Stomach (tissue), 9 donors: ENCODE results near the gene AMMECR1L. TPM values are rescaled to one million over a fixed set of nuclear protein-coding genes. Genes with fewer than 3 reads are reported as not detected.

Experiments
- DNase-seq, 2 donors: peaks; one replicate each; pipeline versions ENCODE4 v3.0.0 to v3.0.0-alpha.2; 2013 to 2019
- H3K27ac ChIP-seq, 5 donors: fragments of 200-600 bp in 4 of 5; sonication (generic) in 4 of 5; one replicate each; pipeline ENCODE4 v1.5.1; 2013 to 2019; ENCODE audit warnings: mild to moderate bottlenecking in 1 of 5, moderate library complexity in 1 of 5
- H3K27me3 ChIP-seq, 3 donors: fragments of 200-600 bp; sonication (generic); one replicate each; pipeline ENCODE4 v1.5.1; 2017 to 2019; ENCODE audit warnings: mixed run types in 1 of 3
- H3K36me3 ChIP-seq, 4 donors: fragments of 200-600 bp; sonication (generic); 1 replicate in 3 of 4; 2 replicates in 1 of 4; pipeline ENCODE4 v1.5.1; 2016 to 2019
- H3K4me1 ChIP-seq, 4 donors: fragments of 200-600 bp; sonication (generic); one replicate each; pipeline ENCODE4 v1.5.1; 2016 to 2019
- H3K4me3 ChIP-seq, 4 donors: fragments of 200-600 bp; sonication (generic) in 3 of 4; one replicate each; pipeline ENCODE4 v1.5.1; 2016 to 2019; ENCODE audit warnings: mild to moderate bottlenecking in 1 of 4
- H3K9me3 ChIP-seq, 4 donors: fragments of 200-600 bp; sonication (generic); one replicate each; pipeline ENCODE4 v1.5.1; 2016 to 2019
- EP300 ChIP-seq: sonication (generic); formaldehyde crosslinking; IDR thresholded peaks from one replicate; pipeline ENCODE4 v1.6.1; 2017; ENCODE audit warnings: antibody characterized with exemption
- POLR2A ChIP-seq, 4 donors: fragments of 450-650 bp; IDR thresholded peaks; one replicate each; pipeline ENCODE4 v1.6.1; 2016; ENCODE audit warnings: antibody characterized with exemption in 4 of 4, control low read depth in 2 of 4, mild to moderate bottlenecking in 1 of 4, moderate library complexity in 1 of 4
- POLR2AphosphoS5 ChIP-seq, 3 donors: sonication (generic); formaldehyde crosslinking; IDR thresholded peaks; one replicate each; pipeline ENCODE4 v1.6.1; 2016; ENCODE audit warnings: antibody characterized with exemption in 3 of 3
- WGBS, 5 donors: extraction: QIAGEN DNeasy Blood & Tissue Kit in 3 of 5; methylation state at CpG; one replicate each; pipeline versions ENCODE4 v1.1.5 to v1.1.7; 2013 to 2018; 5-methylcytosine and 5-hydroxymethylcytosine counted together
- intact Hi-C: fragments of 100-400 bp; cut with DNase I; formaldehyde crosslinking; loops from one replicate; pipeline ENCODE4 v1.15.1; 2023; ENCODE audit warnings: low total_unique reads
- polyA plus RNA-seq, 3 donors: library from polyadenylated mRNA; stranded (reverse); fragments of 200-250 nt; gene quantifications; one replicate each; pipeline ENCODE4 v1.2.3, GENCODE V29; 2013
- total RNA-seq, 5 donors: library from RNA; depleted of rRNA; stranded (reverse); fragments of >200 nt; gene quantifications; one replicate each; pipeline versions ENCODE4 v1.1.0 to v1.2.3, GENCODE V29; 2014 to 2016
- TF ChIP-seq, protein P1 (sequence below), 7 experiments: fragments of 450-650 bp in 4 of 7; fragments of 200-600 bp in 3 of 7; sonication (generic) in 3 of 7; IDR thresholded peaks; one replicate each; pipeline ENCODE4 v1.5.1; 2016 to 2019; ENCODE audit warnings: antibody characterized with exemption in 7 of 7, control low read depth in 2 of 7, mild to moderate bottlenecking in 1 of 7
- donor health status: healthy with polysubstance abuse.
- donor health status: Bipolar disorder and iron deficiency.
- donor health status: healthy.

The AMMECR1L gene
- total and polyA plus RNA-seq, 8 donors: 1.4 to 19.8 (median 6.6) TPM

DNA sequence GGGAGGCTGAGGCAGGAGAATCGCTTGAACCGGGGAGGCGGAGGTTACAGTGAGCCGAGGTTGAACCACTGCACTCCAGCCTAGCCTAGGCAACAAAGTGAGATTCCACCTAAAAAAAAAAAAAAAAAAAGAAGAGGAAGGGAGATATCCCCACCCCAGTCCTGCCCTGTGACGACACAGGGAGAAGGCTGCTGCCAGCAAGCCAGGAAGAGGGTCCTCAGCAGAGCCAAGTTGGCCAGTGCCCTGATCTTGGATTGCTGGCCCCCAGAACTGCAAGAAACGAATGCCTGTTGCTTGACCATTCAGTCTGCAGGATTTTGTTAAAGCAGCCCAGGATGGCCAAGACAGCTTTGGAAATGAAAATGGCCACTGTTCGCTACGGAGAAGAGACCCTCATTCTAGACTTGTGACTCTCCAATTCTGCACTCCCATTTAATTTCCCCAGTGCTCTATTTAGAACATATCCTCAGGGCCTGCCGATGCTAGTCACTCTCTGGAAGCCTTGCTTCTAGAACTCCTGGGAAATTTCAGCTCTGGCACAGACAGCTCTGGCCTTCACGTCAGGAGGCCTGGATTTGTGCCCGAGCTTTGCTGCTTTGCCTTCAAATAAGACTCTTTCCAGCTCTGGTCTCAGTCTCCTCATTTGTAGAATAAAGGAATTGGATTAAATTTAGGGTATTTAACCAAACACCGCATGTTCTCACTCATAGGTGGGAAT lies 15.7 kb upstream of the AMMECR1L start:
- peak in 1 of 2 donors; percentile 83 for DNase-seq
- TF ChIP-seq, protein P1, sequence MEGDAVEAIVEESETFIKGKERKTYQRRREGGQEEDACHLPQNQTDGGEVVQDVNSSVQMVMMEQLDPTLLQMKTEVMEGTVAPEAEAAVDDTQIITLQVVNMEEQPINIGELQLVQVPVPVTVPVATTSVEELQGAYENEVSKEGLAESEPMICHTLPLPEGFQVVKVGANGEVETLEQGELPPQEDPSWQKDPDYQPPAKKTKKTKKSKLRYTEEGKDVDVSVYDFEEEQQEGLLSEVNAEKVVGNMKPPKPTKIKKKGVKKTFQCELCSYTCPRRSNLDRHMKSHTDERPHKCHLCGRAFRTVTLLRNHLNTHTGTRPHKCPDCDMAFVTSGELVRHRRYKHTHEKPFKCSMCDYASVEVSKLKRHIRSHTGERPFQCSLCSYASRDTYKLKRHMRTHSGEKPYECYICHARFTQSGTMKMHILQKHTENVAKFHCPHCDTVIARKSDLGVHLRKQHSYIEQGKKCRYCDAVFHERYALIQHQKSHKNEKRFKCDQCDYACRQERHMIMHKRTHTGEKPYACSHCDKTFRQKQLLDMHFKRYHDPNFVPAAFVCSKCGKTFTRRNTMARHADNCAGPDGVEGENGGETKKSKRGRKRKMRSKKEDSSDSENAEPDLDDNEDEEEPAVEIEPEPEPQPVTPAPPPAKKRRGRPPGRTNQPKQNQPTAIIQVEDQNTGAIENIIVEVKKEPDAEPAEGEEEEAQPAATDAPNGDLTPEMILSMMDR (IDR thresholded peaks at IDR 0.05): no peak
- no peak for TF ChIP-seq EP300
- TF ChIP-seq POLR2AphosphoS5 (IDR thresholded peaks at IDR 0.05): peak in 1 of 3 donors; percentile 33
- no peak for TF ChIP-seq POLR2A (IDR thresholded peaks at IDR 0.05)
- WGBS, 5 donors: 76 to 84% (median 81%) methylated on average over 12 of the region's 12 CpGs
- no peaks in the 10 kb centered on the region for H3K9me3 ChIP-seq
- no peak overlapping the region for H3K4me3 ChIP-seq
- peak overlapping the region in 2 of 5 donors; percentile 52 to 81 for H3K27ac ChIP-seq
- intact Hi-C loops: no loop called here
- peaks cover 0 to 18% (median 4%) of the 10 kb centered on the region in 4 donors for H3K4me1 ChIP-seq
- H3K36me3 ChIP-seq: no peaks in the 10 kb centered on the region
- H3K27me3 ChIP-seq: no peaks in the 10 kb centered on the region

DNA sequence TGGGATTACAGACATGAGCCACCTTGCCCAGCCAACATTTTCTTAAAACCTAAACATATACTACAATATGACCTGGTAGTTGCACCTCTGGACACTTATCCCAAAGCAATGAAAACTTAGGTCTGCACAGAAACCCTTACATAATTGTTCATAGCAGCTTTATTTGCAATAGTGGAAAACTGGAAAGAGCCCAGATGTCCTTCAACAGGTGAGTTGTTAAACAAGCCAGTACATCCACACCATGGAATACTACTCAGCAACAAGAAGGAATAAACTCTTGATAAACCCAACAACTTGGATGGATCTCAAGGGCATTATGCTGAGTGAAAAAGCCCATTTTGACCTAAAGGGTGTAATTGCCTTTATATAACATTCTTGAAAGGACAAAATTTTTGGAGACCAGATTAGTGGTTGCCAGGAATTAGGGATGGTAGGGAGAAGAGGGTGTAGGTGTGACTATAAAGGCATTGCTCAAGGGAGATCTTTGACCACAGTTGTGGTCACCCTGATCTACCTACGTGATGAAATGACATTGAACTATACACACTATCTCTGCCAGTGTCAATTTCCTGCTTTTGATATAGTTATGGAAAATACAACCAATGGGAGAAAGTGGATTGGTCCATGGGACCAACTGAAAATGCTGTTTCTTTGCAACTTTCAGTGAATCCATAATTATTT lies 11.9 kb upstream of the AMMECR1L start:
- intact Hi-C loops: no loop called here
- H3K4me1 ChIP-seq: peaks cover 0 to 18% (median 4%) of the 10 kb centered on the region in 4 donors

DNA sequence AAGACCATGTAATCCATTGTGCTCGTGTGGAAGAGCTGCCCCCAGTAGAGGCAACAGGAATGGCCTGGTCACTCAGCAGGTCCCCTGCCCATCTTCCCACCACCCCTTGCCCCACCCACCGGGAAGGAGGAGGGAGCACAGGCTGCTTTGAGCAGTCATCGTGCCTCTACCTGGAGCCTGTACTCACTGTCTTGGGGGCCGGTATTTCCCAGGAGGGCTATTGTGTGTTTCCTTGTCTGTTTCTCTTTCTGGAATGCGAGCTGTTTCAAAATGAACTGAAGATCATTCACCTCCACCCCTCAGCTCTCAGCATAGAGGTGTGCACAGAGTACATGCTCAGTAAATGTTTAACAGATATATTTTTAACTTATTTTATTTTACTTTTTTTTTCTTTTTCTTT lies 7.7 kb upstream of the AMMECR1L start:
- no peak for DNase-seq
- Histone ChIP-seq H3K9me3 (no peaks in the 10 kb centered on the region), H3K4me3 (no peak overlapping the region), H3K36me3 (no peaks in the 10 kb centered on the region), H3K4me1 (peaks cover 0 to 13% (median 1%) of the 10 kb centered on the region in 4 donors), H3K27ac (no peak overlapping the region), H3K27me3 (no peaks in the 10 kb centered on the region)
- intact Hi-C loops: no loop called here
- TF ChIP-seq POLR2AphosphoS5 (IDR thresholded peaks at IDR 0.05) (no peak), POLR2A (IDR thresholded peaks at IDR 0.05) (no peak), EP300 (no peak)
- TF ChIP-seq, protein P1 (IDR thresholded peaks at IDR 0.05): no peak
- WGBS, 5 donors: 55 to 68% (median 60%) methylated on average over 5 of the region's 5 CpGs

More for the DNA sequence above, 11.9 kb upstream of the AMMECR1L start:
- Histone ChIP-seq H3K27me3 (no peaks in the 10 kb centered on the region), H3K27ac (no peak overlapping the region), H3K4me3 (no peak overlapping the region), H3K9me3 (no peaks in the 10 kb centered on the region), H3K36me3 (no peaks in the 10 kb centered on the region)
- WGBS, 5 donors: 24 to 65% (median 38%) methylated on average over 1 of the region's 1 CpG
- DNase-seq: no peak
- TF ChIP-seq, protein P1 (IDR thresholded peaks at IDR 0.05): no peak
- TF ChIP-seq EP300 (no peak), POLR2A (IDR thresholded peaks at IDR 0.05) (no peak), POLR2AphosphoS5 (IDR thresholded peaks at IDR 0.05) (no peak)

DNA sequence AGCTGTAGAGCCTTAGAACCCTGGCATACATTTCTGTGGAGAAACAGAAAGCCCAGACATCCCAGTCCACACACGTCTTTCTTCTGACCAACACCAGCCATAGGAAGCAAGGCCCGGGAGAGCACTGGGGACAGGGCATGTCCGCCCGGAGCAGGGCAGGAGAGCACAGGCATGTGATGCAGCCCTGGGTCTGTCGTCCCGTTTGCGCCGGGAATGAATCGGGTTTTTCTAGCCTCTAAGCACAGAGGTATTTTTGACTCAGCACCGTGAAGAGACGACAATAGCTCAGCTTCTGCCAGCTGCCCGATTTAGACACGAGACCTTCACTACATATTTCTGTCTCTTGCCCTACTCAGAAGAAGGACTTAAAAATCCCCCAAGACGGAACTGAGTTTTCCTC lies 7.3 kb upstream of the AMMECR1L start:
- 87 to 90% (median 88%) methylated on average over 13 to 14 of the region's 14 CpGs for WGBS, 5 donors
- Histone ChIP-seq H3K36me3 (no peaks in the 10 kb centered on the region), H3K4me3 (no peak overlapping the region), H3K4me1 (peaks cover under 1 to 12% (median 4%) of the 10 kb centered on the region in 4 donors), H3K9me3 (no peaks in the 10 kb centered on the region), H3K27ac (no peak overlapping the region), H3K27me3 (no peaks in the 10 kb centered on the region)
- DNase-seq: no peak
- intact Hi-C loops: no loop called here
- TF ChIP-seq EP300 (no peak), POLR2AphosphoS5 (IDR thresholded peaks at IDR 0.05) (no peak), POLR2A (IDR thresholded peaks at IDR 0.05) (no peak)
- TF ChIP-seq, protein P1 (IDR thresholded peaks at IDR 0.05): no peak
